SK-N-SH (cell line): ENCODE results near the gene IDH3B.
"Not testable (repeated sequence)": the region's sequence is repeated elsewhere in the genome, so short reads cannot be mapped to it uniquely, and the experiment has no call there.

Experiments used
- ELF1 ChIP-seq: IDR thresholded peaks from 2 replicates; pipeline ENCODE4 v1.4.0; 2012
- FOSL2 ChIP-seq: IDR thresholded peaks from 2 replicates; pipeline ENCODE4 v1.4.0; 2012; ENCODE audit warnings: low read depth, mild to moderate bottlenecking, moderate library complexity, borderline replicate concordance
- JUND ChIP-seq: IDR thresholded peaks from 2 replicates; pipeline ENCODE4 v1.4.0; 2012
- NFIC ChIP-seq: IDR thresholded peaks from 2 replicates; pipeline ENCODE4 v1.4.0; 2012; ENCODE audit warnings: borderline replicate concordance
- POLR2AphosphoS5 ChIP-seq: IDR thresholded peaks from 2 replicates; pipeline ENCODE4 v1.6.1; 2012; ENCODE audit warnings: low read depth, low read length
- RAD21 ChIP-seq: IDR thresholded peaks from 2 replicates; pipeline ENCODE4 v1.6.1; 2012; ENCODE audit warnings: mild to moderate bottlenecking, low read length
- RFX5 ChIP-seq: IDR thresholded peaks from 2 replicates; pipeline ENCODE4 v1.6.1; 2012; ENCODE audit warnings: mild to moderate bottlenecking, improper control_type of control experiment, low read length
- RXRA ChIP-seq: IDR thresholded peaks from 2 replicates; pipeline ENCODE4 v1.4.0; 2012; ENCODE audit warnings: low read depth, mild to moderate bottlenecking, borderline replicate concordance
- TAF1 ChIP-seq: IDR thresholded peaks from 2 replicates; pipeline ENCODE4 v1.6.1; 2012; ENCODE audit warnings: low read depth, mild to moderate bottlenecking, low read length, moderate library complexity, borderline replicate concordance
- TF ChIP-seq, protein P1 (sequence below): fragments of 200-600 bp; sonication (generic); IDR thresholded peaks from 2 replicates; pipeline ENCODE4 v1.6.1; 2017; ENCODE audit warnings: antibody characterized with exemption, mild to moderate bottlenecking, moderate library complexity
- TF ChIP-seq, protein P2 (sequence below): IDR thresholded peaks from 2 replicates; pipeline ENCODE4 v1.6.1; 2012; ENCODE audit warnings: mild to moderate bottlenecking, low read depth, low read length, moderate library complexity
- TF ChIP-seq, protein P3 (sequence below): IDR thresholded peaks from 2 replicates; pipeline ENCODE4 v1.4.0; 2012; ENCODE audit warnings: low read depth, borderline replicate concordance
- TF ChIP-seq, protein P4 (sequence below): IDR thresholded peaks from 2 replicates; pipeline ENCODE4 v1.4.0; 2012; ENCODE audit warnings: low read depth, borderline replicate concordance

DNA sequence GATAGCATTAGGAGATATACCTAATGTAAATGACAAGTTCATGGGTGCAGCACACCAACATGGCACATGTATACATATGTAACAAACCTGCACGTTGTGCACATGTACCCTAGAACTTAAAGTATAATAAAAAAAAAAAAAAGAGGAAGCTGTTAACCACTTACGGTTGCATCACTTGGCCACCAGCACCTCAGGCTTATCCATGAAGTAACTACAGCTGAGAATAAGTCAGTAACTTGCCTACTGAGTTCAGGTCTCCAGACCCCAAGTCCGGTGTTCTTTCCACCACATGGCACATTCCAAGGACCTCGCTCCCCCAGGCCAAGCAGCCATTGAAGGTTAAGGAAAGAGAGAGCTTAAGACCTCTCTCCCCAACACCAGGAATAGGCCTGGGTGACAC, 20.8 kb upstream of the IDH3B start:
- TF ChIP-seq FOSL2, POLR2AphosphoS5, ELF1, RXRA, NFIC, RFX5, JUND, RAD21, TAF1: not testable (repeated sequence)
- TF ChIP-seq, protein P1, sequence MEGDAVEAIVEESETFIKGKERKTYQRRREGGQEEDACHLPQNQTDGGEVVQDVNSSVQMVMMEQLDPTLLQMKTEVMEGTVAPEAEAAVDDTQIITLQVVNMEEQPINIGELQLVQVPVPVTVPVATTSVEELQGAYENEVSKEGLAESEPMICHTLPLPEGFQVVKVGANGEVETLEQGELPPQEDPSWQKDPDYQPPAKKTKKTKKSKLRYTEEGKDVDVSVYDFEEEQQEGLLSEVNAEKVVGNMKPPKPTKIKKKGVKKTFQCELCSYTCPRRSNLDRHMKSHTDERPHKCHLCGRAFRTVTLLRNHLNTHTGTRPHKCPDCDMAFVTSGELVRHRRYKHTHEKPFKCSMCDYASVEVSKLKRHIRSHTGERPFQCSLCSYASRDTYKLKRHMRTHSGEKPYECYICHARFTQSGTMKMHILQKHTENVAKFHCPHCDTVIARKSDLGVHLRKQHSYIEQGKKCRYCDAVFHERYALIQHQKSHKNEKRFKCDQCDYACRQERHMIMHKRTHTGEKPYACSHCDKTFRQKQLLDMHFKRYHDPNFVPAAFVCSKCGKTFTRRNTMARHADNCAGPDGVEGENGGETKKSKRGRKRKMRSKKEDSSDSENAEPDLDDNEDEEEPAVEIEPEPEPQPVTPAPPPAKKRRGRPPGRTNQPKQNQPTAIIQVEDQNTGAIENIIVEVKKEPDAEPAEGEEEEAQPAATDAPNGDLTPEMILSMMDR: not testable (repeated sequence)
- TF ChIP-seq, protein P2, sequence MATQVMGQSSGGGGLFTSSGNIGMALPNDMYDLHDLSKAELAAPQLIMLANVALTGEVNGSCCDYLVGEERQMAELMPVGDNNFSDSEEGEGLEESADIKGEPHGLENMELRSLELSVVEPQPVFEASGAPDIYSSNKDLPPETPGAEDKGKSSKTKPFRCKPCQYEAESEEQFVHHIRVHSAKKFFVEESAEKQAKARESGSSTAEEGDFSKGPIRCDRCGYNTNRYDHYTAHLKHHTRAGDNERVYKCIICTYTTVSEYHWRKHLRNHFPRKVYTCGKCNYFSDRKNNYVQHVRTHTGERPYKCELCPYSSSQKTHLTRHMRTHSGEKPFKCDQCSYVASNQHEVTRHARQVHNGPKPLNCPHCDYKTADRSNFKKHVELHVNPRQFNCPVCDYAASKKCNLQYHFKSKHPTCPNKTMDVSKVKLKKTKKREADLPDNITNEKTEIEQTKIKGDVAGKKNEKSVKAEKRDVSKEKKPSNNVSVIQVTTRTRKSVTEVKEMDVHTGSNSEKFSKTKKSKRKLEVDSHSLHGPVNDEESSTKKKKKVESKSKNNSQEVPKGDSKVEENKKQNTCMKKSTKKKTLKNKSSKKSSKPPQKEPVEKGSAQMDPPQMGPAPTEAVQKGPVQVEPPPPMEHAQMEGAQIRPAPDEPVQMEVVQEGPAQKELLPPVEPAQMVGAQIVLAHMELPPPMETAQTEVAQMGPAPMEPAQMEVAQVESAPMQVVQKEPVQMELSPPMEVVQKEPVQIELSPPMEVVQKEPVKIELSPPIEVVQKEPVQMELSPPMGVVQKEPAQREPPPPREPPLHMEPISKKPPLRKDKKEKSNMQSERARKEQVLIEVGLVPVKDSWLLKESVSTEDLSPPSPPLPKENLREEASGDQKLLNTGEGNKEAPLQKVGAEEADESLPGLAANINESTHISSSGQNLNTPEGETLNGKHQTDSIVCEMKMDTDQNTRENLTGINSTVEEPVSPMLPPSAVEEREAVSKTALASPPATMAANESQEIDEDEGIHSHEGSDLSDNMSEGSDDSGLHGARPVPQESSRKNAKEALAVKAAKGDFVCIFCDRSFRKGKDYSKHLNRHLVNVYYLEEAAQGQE: not testable (repeated sequence)
- TF ChIP-seq, protein P3, sequence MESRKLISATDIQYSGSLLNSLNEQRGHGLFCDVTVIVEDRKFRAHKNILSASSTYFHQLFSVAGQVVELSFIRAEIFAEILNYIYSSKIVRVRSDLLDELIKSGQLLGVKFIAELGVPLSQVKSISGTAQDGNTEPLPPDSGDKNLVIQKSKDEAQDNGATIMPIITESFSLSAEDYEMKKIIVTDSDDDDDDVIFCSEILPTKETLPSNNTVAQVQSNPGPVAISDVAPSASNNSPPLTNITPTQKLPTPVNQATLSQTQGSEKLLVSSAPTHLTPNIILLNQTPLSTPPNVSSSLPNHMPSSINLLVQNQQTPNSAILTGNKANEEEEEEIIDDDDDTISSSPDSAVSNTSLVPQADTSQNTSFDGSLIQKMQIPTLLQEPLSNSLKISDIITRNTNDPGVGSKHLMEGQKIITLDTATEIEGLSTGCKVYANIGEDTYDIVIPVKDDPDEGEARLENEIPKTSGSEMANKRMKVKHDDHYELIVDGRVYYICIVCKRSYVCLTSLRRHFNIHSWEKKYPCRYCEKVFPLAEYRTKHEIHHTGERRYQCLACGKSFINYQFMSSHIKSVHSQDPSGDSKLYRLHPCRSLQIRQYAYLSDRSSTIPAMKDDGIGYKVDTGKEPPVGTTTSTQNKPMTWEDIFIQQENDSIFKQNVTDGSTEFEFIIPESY: not testable (repeated sequence)
- TF ChIP-seq, protein P4, sequence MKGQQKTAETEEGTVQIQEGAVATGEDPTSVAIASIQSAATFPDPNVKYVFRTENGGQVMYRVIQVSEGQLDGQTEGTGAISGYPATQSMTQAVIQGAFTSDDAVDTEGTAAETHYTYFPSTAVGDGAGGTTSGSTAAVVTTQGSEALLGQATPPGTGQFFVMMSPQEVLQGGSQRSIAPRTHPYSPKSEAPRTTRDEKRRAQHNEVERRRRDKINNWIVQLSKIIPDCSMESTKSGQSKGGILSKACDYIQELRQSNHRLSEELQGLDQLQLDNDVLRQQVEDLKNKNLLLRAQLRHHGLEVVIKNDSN: not testable (repeated sequence)
